Astrocyte of the cerebellum (primary cell): ENCODE measurements around the gene ATXN2L.
A peak's percentile ranks its signal among the peaks of the same experiment; 100 is the strongest.
"Not testable (repeated sequence)": the region's sequence is repeated elsewhere in the genome, so short reads cannot be mapped to it uniquely, and the experiment has no call there.

Experiments
- DNase-seq: peaks from one replicate; pipeline ENCODE4 v3.0.0-alpha.2; 2011; ENCODE audit warnings: low read depth
- H3K4me3 ChIP-seq: 2 replicates; pipeline ENCODE4 v1.5.1; 2011; ENCODE audit warnings: mild to moderate bottlenecking, low read depth, low read length, moderate library complexity
- in situ Hi-C: cut with HindIII; loops from 2 replicates; pipeline ENCODE4 v1.10.0; 2017; ENCODE audit warnings: low sequenced_read_pairs
- TF ChIP-seq, protein P1 (sequence below): IDR thresholded peaks from 2 replicates; pipeline ENCODE4 v1.5.1; 2012; ENCODE audit warnings: low read length, low read depth, moderate library complexity, mild to moderate bottlenecking; ENCODE audit errors: missing control alignments

Gene ATXN2L

DNA sequence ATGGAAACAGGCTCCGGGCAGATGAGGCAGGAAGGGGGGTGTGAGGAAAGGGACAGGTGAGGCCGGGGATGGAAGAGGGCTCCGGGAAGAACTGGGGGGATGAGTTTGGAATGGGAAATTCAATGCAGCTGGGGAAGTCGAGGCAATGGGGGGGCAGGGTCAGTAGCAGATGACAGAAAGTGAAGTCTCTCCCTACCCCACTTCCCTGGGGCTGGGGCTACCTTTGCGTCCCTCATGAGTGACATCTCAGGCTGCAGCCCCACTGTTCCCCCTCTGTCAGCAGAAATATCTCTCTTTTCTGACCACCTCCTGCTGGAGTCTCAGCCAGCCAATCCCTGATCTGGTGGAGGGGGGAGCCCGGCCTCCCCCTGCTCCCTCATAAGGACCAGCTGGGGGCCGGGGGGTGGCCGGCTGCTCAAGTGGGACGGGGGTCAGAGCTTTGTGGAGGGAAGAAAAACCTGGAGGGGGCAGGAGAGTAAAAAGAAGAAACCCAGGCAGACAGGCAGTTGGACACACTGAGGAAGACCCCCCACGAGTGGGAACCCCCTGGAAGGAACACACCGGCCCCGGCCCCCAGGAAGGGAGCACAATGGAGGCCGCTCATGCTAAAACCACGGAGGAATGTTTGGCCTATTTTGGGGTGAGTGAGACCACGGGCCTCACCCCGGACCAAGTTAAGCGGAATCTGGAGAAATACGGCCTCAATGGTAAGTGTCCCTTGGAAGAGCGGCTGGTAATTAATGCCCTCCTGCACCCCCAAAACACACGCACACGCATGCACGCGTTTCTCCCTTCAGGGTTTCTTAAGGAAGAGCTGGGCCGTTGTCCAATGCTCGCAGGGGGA lies 55.5 kb downstream of the ATXN2L start, which contains the start of gene ATP2A1:
TSS of gene ATP2A1 (plus strand) at position 406 of the 844 bp plus-strand sequence. CDS start at position 590, 184 bp downstream.
- in situ Hi-C loops, result no loop called here
- DNase-seq, result no peak
- TF ChIP-seq, protein P1, sequence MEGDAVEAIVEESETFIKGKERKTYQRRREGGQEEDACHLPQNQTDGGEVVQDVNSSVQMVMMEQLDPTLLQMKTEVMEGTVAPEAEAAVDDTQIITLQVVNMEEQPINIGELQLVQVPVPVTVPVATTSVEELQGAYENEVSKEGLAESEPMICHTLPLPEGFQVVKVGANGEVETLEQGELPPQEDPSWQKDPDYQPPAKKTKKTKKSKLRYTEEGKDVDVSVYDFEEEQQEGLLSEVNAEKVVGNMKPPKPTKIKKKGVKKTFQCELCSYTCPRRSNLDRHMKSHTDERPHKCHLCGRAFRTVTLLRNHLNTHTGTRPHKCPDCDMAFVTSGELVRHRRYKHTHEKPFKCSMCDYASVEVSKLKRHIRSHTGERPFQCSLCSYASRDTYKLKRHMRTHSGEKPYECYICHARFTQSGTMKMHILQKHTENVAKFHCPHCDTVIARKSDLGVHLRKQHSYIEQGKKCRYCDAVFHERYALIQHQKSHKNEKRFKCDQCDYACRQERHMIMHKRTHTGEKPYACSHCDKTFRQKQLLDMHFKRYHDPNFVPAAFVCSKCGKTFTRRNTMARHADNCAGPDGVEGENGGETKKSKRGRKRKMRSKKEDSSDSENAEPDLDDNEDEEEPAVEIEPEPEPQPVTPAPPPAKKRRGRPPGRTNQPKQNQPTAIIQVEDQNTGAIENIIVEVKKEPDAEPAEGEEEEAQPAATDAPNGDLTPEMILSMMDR, result no peak
- peak within 1 kb of the TSS; percentile 74 for H3K4me3 ChIP-seq

DNA sequence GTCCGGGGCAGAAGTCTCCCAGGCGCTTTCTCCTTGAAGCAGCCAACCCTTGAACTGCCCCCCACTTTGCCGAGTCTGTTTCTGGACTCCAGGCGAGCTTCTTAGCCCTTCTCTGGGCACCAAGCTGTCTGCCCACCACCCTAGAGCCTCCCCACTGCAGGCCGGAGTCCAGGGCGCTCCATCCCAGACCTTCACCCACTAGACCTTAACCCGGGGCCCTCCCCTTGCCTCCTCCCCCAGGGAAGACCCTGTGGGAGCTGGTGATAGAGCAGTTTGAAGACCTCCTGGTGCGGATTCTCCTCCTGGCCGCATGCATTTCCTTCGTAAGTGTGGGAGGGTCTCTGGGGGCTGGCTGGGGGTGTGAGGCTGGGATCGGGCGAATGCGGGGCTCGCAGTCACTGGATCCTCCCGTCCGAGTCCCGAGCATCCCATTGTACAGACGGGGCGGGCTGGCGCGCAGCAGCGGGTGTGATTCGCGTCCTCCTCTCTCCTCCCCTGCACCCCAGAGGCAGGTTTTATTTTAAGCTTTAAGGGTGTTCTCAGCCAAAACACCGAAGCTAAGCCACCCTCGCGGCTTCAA lies 56.6 kb downstream of the ATXN2L start:
- TF ChIP-seq, protein P1, result no peak
- in situ Hi-C loops, result no loop called here
- DNase-seq, result no peak
- H3K4me3 ChIP-seq, result peak overlapping the region; percentile 74

DNA sequence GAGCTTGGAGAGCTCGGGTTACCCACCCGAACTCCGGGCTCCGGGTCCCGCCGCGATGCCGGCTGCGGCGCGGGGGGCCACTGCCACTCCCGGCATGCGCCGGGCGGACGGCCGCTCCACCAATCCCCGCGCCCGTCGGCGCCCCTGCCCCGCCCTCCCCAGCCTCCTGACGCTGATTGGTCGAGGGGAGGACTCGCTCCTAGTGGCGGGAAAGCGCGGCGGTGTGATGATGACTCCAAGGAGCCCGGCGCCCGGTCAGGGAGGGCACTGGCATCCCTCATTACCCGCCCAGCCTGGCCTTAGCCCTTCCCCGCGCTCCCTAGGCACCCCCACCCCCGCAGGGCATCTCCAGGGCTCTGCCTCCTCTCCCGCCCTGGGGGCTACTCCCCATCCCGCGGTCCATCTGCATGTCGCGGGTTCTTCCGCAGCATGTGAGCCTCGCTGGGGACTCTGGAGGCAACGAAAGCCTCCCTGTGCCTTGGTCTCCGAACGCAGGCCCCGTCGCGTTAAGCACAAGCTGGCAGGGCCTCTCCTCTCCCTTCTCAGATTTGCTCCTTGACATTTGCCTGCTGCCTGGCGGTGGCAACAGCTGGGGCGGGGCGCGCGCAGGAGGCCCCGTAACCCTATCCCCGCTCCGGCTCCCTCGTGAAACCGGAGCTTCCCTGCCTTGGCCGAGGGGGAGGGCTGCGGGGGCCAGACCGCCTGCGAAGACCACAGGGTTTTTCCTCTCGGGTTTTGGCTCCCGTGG lies 57.2 kb downstream of the ATXN2L start:
- in situ Hi-C loops, result no loop called here
- TF ChIP-seq, protein P1, result no peak
- H3K4me3 ChIP-seq, result peak overlapping the region; percentile 74
- peak; percentile 35 for DNase-seq

DNA sequence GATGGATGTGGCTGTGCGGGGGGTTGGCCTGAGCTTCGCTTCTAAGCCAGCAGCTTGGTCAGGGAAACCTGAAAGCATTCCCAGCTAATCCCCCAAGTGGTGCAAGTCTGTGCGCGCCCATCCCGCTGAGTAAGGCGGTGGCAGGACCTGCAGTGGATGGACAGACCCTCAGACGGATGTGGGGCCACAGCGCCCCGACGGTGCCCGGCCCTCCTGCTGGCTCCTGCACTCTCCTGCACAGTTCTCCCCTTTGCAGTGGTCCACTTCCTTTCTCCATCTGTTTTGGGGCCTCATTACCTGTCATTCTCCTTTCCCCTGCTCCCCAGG lies 57.8 kb downstream of the ATXN2L start:
- in situ Hi-C loops, result no loop called here
- DNase-seq, result no peak
- TF ChIP-seq, protein P1, result no peak
- H3K4me3 ChIP-seq, result peak overlapping the region; percentile 74

DNA sequence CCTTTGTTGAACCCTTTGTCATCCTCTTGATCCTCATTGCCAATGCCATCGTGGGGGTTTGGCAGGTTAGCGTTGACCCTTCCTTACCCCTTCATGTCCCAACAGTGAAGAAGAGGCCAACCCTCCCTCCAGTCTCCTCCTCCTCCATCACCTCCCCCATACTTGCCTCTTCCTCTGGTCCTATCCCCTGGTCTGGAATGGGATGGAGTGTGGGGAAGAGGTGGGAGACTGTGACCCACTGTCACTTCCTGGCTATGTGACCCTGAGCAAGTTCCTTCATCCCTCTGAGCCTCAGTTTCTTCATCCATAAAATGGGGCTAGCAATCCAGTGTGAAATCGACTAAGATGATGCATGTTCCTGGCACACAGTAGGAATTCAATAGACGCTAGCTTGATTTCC lies 58.2 kb downstream of the ATXN2L start:
- in situ Hi-C loops, result no loop called here
- DNase-seq, result no peak
- H3K4me3 ChIP-seq, result no peak overlapping the region
- TF ChIP-seq, protein P1, result no peak

DNA sequence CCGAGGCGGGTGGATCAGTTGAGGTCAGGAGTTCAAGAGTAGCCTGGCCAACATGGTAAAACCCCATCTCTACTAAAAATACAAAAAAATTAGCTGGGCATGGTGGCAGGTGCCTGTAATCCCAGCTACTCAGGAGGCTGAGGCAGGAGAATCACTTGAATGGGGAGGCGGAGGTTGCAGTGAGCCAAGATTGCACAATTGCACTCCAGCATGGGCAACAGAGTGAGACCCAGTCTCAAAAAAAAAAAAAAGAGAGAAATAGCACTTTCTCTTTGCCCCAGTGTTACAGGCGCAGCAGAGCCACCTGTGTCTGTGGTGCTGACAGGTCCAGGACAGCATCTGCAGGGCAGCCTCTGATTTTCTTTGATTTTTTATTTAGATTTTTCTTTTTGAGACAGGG lies 58.8 kb downstream of the ATXN2L start:
- in situ Hi-C loops, H3K4me3 ChIP-seq, DNase-seq: not testable (repeated sequence)
